Naive thymus-derived CD8-positive, alpha-beta T cell (primary cell): Measurements from ENCODE around the gene ATRN. TPM values are rescaled to one million over a fixed set of nuclear protein-coding genes. Genes with fewer than 3 reads are reported as not detected.

ENCODE experiments used
- ATAC-seq, 2 donors: fragments of 150-1000 bp; cut with Tn5 transposase in 1 of 2; sonication (Bioruptor Pico), chemical (Tn5 transposase) in 1 of 2; 1 replicate in 1 of 2; 2 replicates in 1 of 2; pipeline ENCODE4 v1.10.0; 2021; ENCODE audit warnings: mild to moderate bottlenecking in 2 of 2, moderate library complexity in 2 of 2
- POLR2A ChIA-PET: fragments of 350-600 bp; sonication (Branson Sonifier 250); formaldehyde crosslinking; loops from one replicate; lab custom pipeline; 2021; ENCODE audit warnings: antibody characterized with exemption; lab: Charles Lee
- DNase-seq, 10 donors: peaks; one replicate each; pipeline versions ENCODE4 v3.0.0 to v3.0.0-alpha.2; 2020 to 2022
- H3K27ac Mint-ChIP-seq, 10 donors: one replicate each; pipeline ENCODE4 v1.8.0; 2020 to 2022; ENCODE audit warnings: mild to moderate bottlenecking in 10 of 10, mixed read lengths in 10 of 10, moderate library complexity in 4 of 10, inconsistent platforms in 1 of 10
- H3K27me3 Mint-ChIP-seq, 5 donors: one replicate each; pipeline ENCODE4 v1.8.0; 2021 to 2022; ENCODE audit warnings: mixed read lengths in 5 of 5
- H3K36me3 Mint-ChIP-seq, 3 donors: one replicate each; pipeline ENCODE4 v1.8.0; 2020 to 2022; ENCODE audit warnings: mixed read lengths in 3 of 3, mild to moderate bottlenecking in 2 of 3, inconsistent platforms in 1 of 3
- H3K4me1 Mint-ChIP-seq, 4 donors: one replicate each; pipeline ENCODE4 v1.8.0; 2021 to 2022; ENCODE audit warnings: mixed read lengths in 4 of 4
- H3K4me3 Mint-ChIP-seq, 10 donors: one replicate each; pipeline ENCODE4 v1.8.0; 2020 to 2022; ENCODE audit warnings: mild to moderate bottlenecking in 10 of 10, mixed read lengths in 10 of 10, moderate library complexity in 6 of 10, inconsistent platforms in 1 of 10
- H3K9me3 Mint-ChIP-seq, 9 donors: one replicate each; pipeline ENCODE4 v1.8.0; 2020 to 2022; ENCODE audit warnings: mixed read lengths in 9 of 9, mild to moderate bottlenecking in 3 of 9, inconsistent platforms in 1 of 9, moderate library complexity in 1 of 9
- polyA plus RNA-seq, 3 donors: library from polyadenylated mRNA; unstranded; fragments of 300-500 nt; fragmentation: Illumina TruSeq; gene quantifications; one replicate each; pipeline ENCODE4 v1.2.3, GENCODE V29; 2021
- total RNA-seq, 8 experiments: library from RNA in 2 of 8; stranded (reverse) in 2 of 8; gene quantifications; one replicate each; pipeline ENCODE4 v1.2.3 and lab custom pipeline; 2021 to 2026

Gene ATRN
- total and polyA plus RNA-seq, 5 experiments from 2014 or later: 7.0 to 13.9 (median 9.4) TPM

DNA sequence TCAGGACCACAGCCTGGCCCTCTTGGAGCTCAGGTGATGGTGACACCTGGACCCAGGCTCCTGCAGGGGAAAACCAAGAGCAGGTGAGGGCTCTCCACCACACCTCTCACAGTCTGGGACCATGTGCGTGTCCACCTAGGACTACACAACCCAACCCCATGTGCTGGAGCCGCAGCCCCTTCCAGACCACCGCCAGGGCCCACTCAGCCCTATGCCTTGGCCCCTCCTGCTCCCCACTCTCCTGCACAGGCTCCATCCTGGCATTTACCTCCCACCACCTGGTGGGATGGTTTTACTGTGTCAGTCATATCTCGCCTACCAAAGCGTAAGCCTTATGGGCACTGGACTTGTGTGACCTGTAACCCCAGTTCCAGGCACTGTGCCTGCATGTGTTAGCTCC, 224.0 kb downstream of the ATRN start:
- no peak for DNase-seq
- Mint-ChIP-seq H3K4me3 (no peak overlapping the region), H3K27ac (no peak overlapping the region), H3K36me3 (no peaks in the 10 kb centered on the region), H3K27me3 (no peaks in the 10 kb centered on the region), H3K4me1 (no peaks in the 10 kb centered on the region), H3K9me3 (peaks cover 0 to 2% (median 0%) of the 10 kb centered on the region in 9 donors)
- no peak for ATAC-seq
- POLR2A ChIA-PET: no interaction called here

DNA sequence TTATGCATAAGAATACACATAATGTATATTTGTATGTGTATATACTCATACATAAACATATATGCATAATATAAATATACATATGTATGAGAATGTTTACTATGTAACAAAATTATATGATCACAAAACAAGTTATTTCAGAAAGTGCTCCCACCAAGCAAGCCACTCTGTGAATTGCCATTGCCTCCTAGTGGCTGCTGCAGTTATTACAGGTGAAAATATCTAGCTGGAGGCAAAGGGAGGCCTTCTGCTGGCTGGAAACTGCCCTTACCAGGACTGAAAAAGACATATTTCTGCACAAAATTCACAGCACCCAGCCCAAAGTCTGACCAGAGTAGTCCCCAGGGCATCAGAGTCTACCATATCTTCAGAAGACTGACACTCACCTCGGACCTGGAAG, 225.4 kb downstream of the ATRN start:
- no peaks in the 10 kb centered on the region for H3K27me3 Mint-ChIP-seq
- no peak overlapping the region for H3K27ac Mint-ChIP-seq
- DNase-seq (no peak), ATAC-seq (no peak)
- no peaks in the 10 kb centered on the region for H3K4me1 Mint-ChIP-seq
- POLR2A ChIA-PET: no interaction called here
- no peaks in the 10 kb centered on the region for H3K36me3 Mint-ChIP-seq
- no peak overlapping the region for H3K4me3 Mint-ChIP-seq
- H3K9me3 Mint-ChIP-seq: peaks cover 0 to 2% (median 0%) of the 10 kb centered on the region in 9 donors

DNA sequence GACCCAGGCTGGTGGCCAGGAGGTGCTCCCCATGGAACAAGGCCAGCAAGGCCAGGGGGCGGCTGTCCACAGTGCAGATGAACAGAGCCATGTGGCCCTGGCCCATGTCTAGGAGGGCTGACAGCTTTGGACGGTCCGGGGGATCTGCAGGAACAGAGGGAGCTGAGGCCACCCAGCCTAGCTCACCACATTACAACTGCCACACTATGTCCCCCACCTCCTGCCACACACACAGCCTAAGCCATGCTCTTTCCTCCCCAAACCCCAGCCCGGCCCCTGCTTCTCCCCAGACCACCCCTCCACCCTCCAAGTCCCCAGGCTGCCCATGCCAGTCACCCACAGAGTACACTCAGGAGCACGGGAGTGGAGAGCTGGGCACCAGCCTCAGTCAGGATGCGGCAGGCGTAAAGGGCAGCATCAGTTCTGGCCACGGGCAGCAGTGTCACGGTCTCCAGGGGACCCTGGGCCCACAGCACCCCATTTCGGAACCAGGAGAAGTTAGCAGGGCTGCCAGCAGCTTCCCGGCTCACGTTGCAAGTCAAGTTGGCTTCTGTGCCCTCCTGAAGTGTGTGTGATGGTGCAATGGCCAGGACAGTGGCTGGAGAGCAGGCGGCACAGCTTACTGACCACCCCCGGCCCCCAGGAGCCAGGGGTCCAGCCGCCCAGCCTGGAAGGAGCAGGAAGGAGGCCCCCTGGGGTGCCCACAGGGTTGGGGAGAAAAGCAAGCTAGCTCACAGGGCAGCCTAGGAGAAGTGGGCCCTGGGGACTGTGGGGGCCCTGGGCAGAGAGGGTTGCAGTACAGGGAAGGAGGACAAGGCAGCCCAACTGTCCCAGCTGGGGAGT, 226.1 kb downstream of the ATRN start:
- POLR2A ChIA-PET: no interaction called here
- peaks cover 0 to 2% (median 0%) of the 10 kb centered on the region in 9 donors for H3K9me3 Mint-ChIP-seq
- no peaks in the 10 kb centered on the region for H3K36me3 Mint-ChIP-seq
- no peak overlapping the region for H3K4me3 Mint-ChIP-seq
- H3K27ac Mint-ChIP-seq: no peak overlapping the region
- DNase-seq: peak in 1 of 10 donors; percentile 34
- no peak for ATAC-seq
- H3K4me1 Mint-ChIP-seq: no peaks in the 10 kb centered on the region
- H3K27me3 Mint-ChIP-seq: no peaks in the 10 kb centered on the region

DNA sequence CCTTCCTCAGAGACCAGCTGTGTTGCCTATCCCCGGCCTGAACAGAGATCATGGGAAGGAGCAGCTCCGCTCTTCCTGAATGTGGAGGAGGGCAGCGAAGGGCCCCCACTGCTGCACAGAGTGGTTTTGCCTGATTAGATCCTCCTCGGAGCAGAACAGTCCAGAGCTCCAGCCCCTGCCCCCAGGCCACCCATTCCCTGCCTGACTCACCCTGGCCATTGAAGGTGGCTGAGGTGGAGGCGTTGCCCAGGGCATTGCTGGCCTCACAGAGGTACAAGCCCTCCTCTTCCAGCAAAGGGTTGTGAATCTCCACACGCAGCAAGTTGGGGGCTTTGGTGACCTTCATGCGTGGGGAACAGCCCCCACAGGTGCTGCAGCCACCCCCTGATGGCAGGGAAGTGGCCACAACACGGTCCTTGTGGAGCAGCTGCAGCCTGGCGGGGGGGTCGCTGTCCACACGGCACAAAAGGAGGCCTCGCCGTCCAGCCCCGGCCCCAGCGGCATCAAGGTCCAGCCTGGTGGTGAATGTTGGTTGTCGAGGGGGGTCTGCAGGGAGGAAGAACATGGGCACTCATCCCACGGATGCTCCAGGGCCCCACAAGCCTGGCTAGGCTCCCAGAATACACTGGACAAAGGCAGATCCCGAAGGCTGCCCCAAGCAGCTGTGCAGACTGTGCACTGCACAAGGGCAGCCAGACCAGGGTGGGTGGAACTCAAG, 226.9 kb downstream of the ATRN start:
- no peaks in the 10 kb centered on the region for H3K36me3 Mint-ChIP-seq
- DNase-seq (peak in 1 of 10 donors; percentile 26), ATAC-seq (no peak)
- H3K4me1 Mint-ChIP-seq: no peaks in the 10 kb centered on the region
- H3K4me3 Mint-ChIP-seq: no peak overlapping the region
- H3K27me3 Mint-ChIP-seq: peaks cover 0 to 2% (median 0%) of the 10 kb centered on the region in 5 donors
- POLR2A ChIA-PET: no interaction called here
- H3K27ac Mint-ChIP-seq: peak overlapping the region in 1 of 10 donors; percentile 52
- H3K9me3 Mint-ChIP-seq: peaks cover 0 to 2% (median 0%) of the 10 kb centered on the region in 9 donors

DNA sequence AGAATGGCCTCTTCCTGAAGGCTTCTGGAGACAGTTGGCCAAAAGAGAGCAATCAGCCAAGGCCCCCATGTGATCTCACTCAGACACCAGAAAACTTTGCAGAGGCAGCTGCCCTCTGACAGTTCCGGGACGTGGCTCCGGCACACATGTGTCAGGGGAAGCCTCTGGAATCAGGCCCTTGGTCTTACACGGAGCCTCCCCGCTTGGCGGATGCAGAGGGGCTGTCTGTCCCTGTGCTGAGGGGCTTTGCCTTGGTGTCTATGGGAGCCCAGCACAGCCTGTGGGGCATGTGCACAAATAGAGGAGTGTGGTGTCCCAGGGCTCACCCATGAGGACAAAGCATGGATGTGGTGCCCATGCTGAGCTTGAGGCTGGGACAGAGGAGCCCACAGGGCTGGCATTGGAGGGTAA, 227.8 kb downstream of the ATRN start:
- POLR2A ChIA-PET: no interaction called here
- peak overlapping the region in 1 of 10 donors; percentile 18 for H3K27ac Mint-ChIP-seq

DNA sequence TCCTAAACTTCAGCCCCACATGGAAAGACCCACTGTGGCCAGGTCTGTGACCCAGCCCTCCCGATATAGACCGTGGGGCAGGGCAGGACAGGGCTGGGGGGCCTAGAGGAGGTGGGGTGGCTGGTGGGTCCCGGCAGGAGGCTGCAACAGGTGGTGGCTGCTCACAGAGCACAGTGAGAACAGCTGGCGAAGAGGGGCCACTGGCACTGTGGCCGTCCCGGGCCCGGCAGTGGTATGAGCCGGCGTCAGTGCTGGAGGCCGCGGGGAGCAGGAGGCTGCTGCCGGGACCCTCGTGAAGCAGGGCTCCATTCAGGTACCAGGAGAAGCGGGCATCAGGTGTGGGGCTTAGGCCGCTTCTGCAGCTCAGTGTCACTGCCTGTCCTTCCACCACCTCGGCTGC, 228.2 kb downstream of the ATRN start:
- DNase-seq (no peak), ATAC-seq (no peak)
- Mint-ChIP-seq H3K36me3 (no peaks in the 10 kb centered on the region), H3K27me3 (peaks cover 0 to 4% (median 0%) of the 10 kb centered on the region in 5 donors), H3K27ac (no peak overlapping the region), H3K4me1 (no peaks in the 10 kb centered on the region), H3K9me3 (peaks cover 0 to 2% (median 0%) of the 10 kb centered on the region in 9 donors), H3K4me3 (no peak overlapping the region)
- POLR2A ChIA-PET: no interaction called here

More for the DNA sequence above, 227.8 kb downstream of the ATRN start:
- Mint-ChIP-seq H3K4me3 (no peak overlapping the region), H3K27me3 (peaks cover 0 to 2% (median 0%) of the 10 kb centered on the region in 5 donors), H3K4me1 (no peaks in the 10 kb centered on the region), H3K36me3 (no peaks in the 10 kb centered on the region), H3K9me3 (peaks cover 0 to 2% (median 0%) of the 10 kb centered on the region in 9 donors)
- DNase-seq (no peak), ATAC-seq (no peak)

Other genes with a start within 250 kb of the ATRN start
- 1 to 10 TPM; 1.3 to 2.1 TPM for gene SLC4A11, start 231.8 kb upstream of the ATRN start, total RNA-seq
- not detected for gene SLC4A11, start 231.8 kb upstream of the ATRN start, polyA plus RNA-seq
- 1 to 10 TPM; 4.8 to 5.1 TPM for gene DNAAF9, start 63.3 kb upstream of the ATRN start, total RNA-seq
- 1 to 10 TPM in 2 of 3 donors, under 1 TPM in 1; 0.62 to 1.4 (median 1.0) TPM for gene DNAAF9, start 63.3 kb upstream of the ATRN start, polyA plus RNA-seq
- not detected for gene GFRA4, start 192.4 kb downstream of the ATRN start, total RNA-seq
- not detected for gene GFRA4, start 192.4 kb downstream of the ATRN start, polyA plus RNA-seq
- gene ADAM33, start 211.0 kb downstream of the ATRN start, total RNA-seq: not detected
- gene ADAM33, start 211.0 kb downstream of the ATRN start, polyA plus RNA-seq: not detected
- gene SIGLEC1, start 241.6 kb downstream of the ATRN start, total RNA-seq: under 1 TPM; 0.22 to 0.62 TPM
- not detected for gene SIGLEC1, start 241.6 kb downstream of the ATRN start, polyA plus RNA-seq